SIG-M5 treated with dmso at 0.1 percent for 504 hours (cell line): ENCODE results near the gene KANSL1.
A peak's percentile ranks its signal among the peaks of the same experiment; 100 is the strongest.
"Not testable (repeated sequence)": the region's sequence is repeated elsewhere in the genome, so short reads cannot be mapped to it uniquely, and the experiment has no call there.

Experiments used
- DNase-seq: peaks from one replicate; lab custom pipeline; 2025; ENCODE audit not compliant: unreplicated experiment; lab: John Stamatoyannopoulos, UW

The KANSL1 gene

GRCh38 chr17:46193151-46193625, at the start of gene KANSL1:
Gene KANSL1, minus strand, starts transcription at chr17:46193429. Its CDS starts 21,286 bp downstream, at chr17:46172143.
- peak; percentile 96 for DNase-seq

GRCh38 chr17:46231359-46231758, 38.1 kb upstream of the KANSL1 start:
- not testable (repeated sequence) for DNase-seq

- peak; percentile 88 for DNase-seq
Measured at GRCh38 chr17:46225274-46225794, 32.1 kb upstream of the KANSL1 start.

- not testable (repeated sequence) for DNase-seq
Measured at GRCh38 chr17:46224864-46225263, 31.6 kb upstream of the KANSL1 start.

- not testable (repeated sequence) for DNase-seq
Measured at GRCh38 chr17:46223041-46223440, 29.8 kb upstream of the KANSL1 start.

- no peak for DNase-seq
Measured at GRCh38 chr17:46216682-46217081, 23.5 kb upstream of the KANSL1 start.

GRCh38 chr17:46212634-46213435, 19.6 kb upstream of the KANSL1 start:
- peak; percentile 71 for DNase-seq

- no peak for DNase-seq
Measured at GRCh38 chr17:46208997-46209396, 15.8 kb upstream of the KANSL1 start.

- DNase-seq, result no peak
Measured at GRCh38 chr17:46205975-46206374, 12.7 kb upstream of the KANSL1 start.

- no peak for DNase-seq
Measured at GRCh38 chr17:46202424-46202823, 9.2 kb upstream of the KANSL1 start.

- DNase-seq, result no peak
Measured at GRCh38 chr17:46201491-46201890, 8.3 kb upstream of the KANSL1 start.

- DNase-seq, result no peak
Measured at GRCh38 chr17:46200197-46200596, 7.0 kb upstream of the KANSL1 start.

- no peak for DNase-seq
Measured at GRCh38 chr17:46199379-46199778, 6.2 kb upstream of the KANSL1 start.

- no peak for DNase-seq
Measured at GRCh38 chr17:46198233-46198632, 5.0 kb upstream of the KANSL1 start.

- DNase-seq, result no peak
Measured at GRCh38 chr17:46197530-46197929, 4.3 kb upstream of the KANSL1 start.

GRCh38 chr17:46195939-46196716, 2.9 kb upstream of the KANSL1 start:
- DNase-seq, result no peak

GRCh38 chr17:46195217-46195855, 2.1 kb upstream of the KANSL1 start:
- no peak for DNase-seq

- peak; percentile 80 for DNase-seq
Measured at GRCh38 chr17:46194393-46195216, 1.4 kb upstream of the KANSL1 start.

- DNase-seq, result peak; percentile 99
Measured at GRCh38 chr17:46193626-46194392, 580 bp upstream of the KANSL1 start.
